Measurements from ENCODE around the gene PRRT3.

GRCh38 chr3:9986230-9986725 lies 34.1 kb upstream of the PRRT3 start:
- TF ChIP-seq ATF2 (CRISPR knock-in tag; IDR thresholded peaks at IDR 0.05) (no peak), CEBPZ (IDR thresholded peaks at IDR 0.05; ENCODE audit: low read length) (no peak), SETDB1 (CRISPR knock-in tag; IDR thresholded peaks at IDR 0.05; ENCODE audit: borderline replicate concordance) (no peak), CEBPB (IDR thresholded peaks at IDR 0.05; ENCODE audit: borderline replicate concordance, low read depth, low read length) (no peak), CTCF (CRISPR knock-in tag; IDR thresholded peaks at IDR 0.05) (no peak), ZNF558 (CRISPR knock-in tag; IDR thresholded peaks at IDR 0.05; ENCODE audit: borderline replicate concordance) (no peak), SP1 (IDR thresholded peaks at IDR 0.05) (no peak), SP1 (CRISPR knock-in tag; IDR thresholded peaks at IDR 0.05) (no peak), DR1 (CRISPR knock-in tag; IDR thresholded peaks at IDR 0.05) (no peak), ZMAT5 (CRISPR knock-in tag; IDR thresholded peaks at IDR 0.05; ENCODE audit: borderline replicate concordance, low read depth) (no peak), ZNF10 (CRISPR knock-in tag; IDR thresholded peaks at IDR 0.05; ENCODE audit: borderline replicate concordance, low read depth) (no peak), GTF2F1 (IDR thresholded peaks at IDR 0.05; ENCODE audit: low read length) (no peak)
- TF ChIP-seq, protein P1, sequence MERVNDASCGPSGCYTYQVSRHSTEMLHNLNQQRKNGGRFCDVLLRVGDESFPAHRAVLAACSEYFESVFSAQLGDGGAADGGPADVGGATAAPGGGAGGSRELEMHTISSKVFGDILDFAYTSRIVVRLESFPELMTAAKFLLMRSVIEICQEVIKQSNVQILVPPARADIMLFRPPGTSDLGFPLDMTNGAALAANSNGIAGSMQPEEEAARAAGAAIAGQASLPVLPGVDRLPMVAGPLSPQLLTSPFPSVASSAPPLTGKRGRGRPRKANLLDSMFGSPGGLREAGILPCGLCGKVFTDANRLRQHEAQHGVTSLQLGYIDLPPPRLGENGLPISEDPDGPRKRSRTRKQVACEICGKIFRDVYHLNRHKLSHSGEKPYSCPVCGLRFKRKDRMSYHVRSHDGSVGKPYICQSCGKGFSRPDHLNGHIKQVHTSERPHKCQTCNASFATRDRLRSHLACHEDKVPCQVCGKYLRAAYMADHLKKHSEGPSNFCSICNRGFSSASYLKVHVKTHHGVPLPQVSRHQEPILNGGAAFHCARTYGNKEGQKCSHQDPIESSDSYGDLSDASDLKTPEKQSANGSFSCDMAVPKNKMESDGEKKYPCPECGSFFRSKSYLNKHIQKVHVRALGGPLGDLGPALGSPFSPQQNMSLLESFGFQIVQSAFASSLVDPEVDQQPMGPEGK (CRISPR knock-in tag; IDR thresholded peaks at IDR 0.05) = no peak

All from HepG2 (cell line).